GM12872 (cell line): ENCODE results near the gene ERC2.

Source experiments
- CTCF ChIP-seq: IDR thresholded peaks from 3 replicates; pipeline ENCODE4 v1.5.1; 2011; ENCODE audit warnings: low read depth, mild to moderate bottlenecking, low read length, moderate library complexity; ENCODE audit not compliant: insufficient read depth

ERC2 gene

GRCh38 chr3:55615694-55616295, 852.5 kb downstream of the ERC2 start:
- no peak for TF ChIP-seq CTCF

GRCh38 chr3:55615039-55615693, 853.1 kb downstream of the ERC2 start:
- TF ChIP-seq CTCF = no peak

GRCh38 chr3:55611121-55611520, 857.1 kb downstream of the ERC2 start:
- no peak for TF ChIP-seq CTCF

GRCh38 chr3:55609230-55609827, 858.9 kb downstream of the ERC2 start:
- peak; percentile 27; the same call in 1 of the 3 replicates for TF ChIP-seq CTCF

- TF ChIP-seq CTCF = no peak
These were observed 859.8 kb downstream of the ERC2 start for GRCh38 chr3:55608301-55608937.

- TF ChIP-seq CTCF = no peak
These were observed 860.4 kb downstream of the ERC2 start for GRCh38 chr3:55607844-55608243.

- TF ChIP-seq CTCF = no peak
These were observed 861.1 kb downstream of the ERC2 start for GRCh38 chr3:55607175-55607574.
